SK-N-SH (cell line): Measurements from ENCODE around the gene CNOT11. TPM values are rescaled to one million over a fixed set of nuclear protein-coding genes. Genes with fewer than 3 reads are reported as not detected.

Experiments used
- CTCF ChIA-PET: fragments of 300-600, 350-600 bp; formaldehyde crosslinking; extraction: SDS; loops from one replicate; lab custom pipeline; 2021; lab: Yijun Ruan, JAX
- POLR2A ChIA-PET: fragments of 350-600 bp; sonication (Branson Sonifier 250); formaldehyde crosslinking; extraction: SDS; loops from one replicate; lab custom pipeline; 2020; ENCODE audit warnings: antibody characterized with exemption, inconsistent platforms; lab: Yijun Ruan, JAX
- DNase-seq: peaks from one replicate; pipeline ENCODE4 v3.0.0; 2012
- H2AFZ ChIP-seq: fragments of 200-600 bp; sonication (generic); 2 replicates; pipeline ENCODE4 v1.8.1; 2016; ENCODE audit warnings: antibody characterized with exemption, mild to moderate bottlenecking, low read depth
- H3F3A ChIP-seq: fragments of 200-600 bp; sonication (generic); replicated peaks from 2 replicates; pipeline ENCODE3; 2016; ENCODE audit warnings: antibody characterized with exemption, mild to moderate bottlenecking; ENCODE audit not compliant: insufficient read depth
- H3K27ac ChIP-seq, 2 experiments: fragments of 200-500 bp in 1 of 2; fragments of 200-600 bp in 1 of 2; sonication (Bioruptor generic) in 1 of 2; sonication (generic), shearing (Covaris generic) in 1 of 2; 2 replicates each; pipeline versions ENCODE4 v1.5.1 to v1.6.1; 2014 to 2016; ENCODE audit warnings: low read depth in 2 of 2, inconsistent platforms in 1 of 2, low read length in 1 of 2, mild to moderate bottlenecking in 1 of 2, mixed read lengths in 1 of 2
- H3K27me3 ChIP-seq: fragments of 200-600 bp; sonication (generic), shearing (Covaris generic); 2 replicates; pipeline ENCODE4 v1.6.1; 2016; ENCODE audit warnings: mixed run types; ENCODE audit not compliant: insufficient read depth
- H3K36me3 ChIP-seq, 2 experiments: fragments of 200-500 bp in 1 of 2; fragments of 200-600 bp in 1 of 2; sonication (Bioruptor generic) in 1 of 2; sonication (generic) in 1 of 2; replicated peaks in 1 of 2; 2 replicates each; pipeline versions ENCODE3 to v1.5.1; 2014 to 2016; ENCODE audit warnings: low read length in 1 of 2, mild to moderate bottlenecking in 1 of 2; ENCODE audit not compliant: insufficient read depth in 2 of 2, control insufficient read depth in 1 of 2
- H3K4me1 ChIP-seq, 2 experiments: fragments of 200-500 bp in 1 of 2; fragments of 200-600 bp in 1 of 2; sonication (Bioruptor generic) in 1 of 2; sonication (generic), shearing (Covaris generic) in 1 of 2; 2 replicates each; pipeline versions ENCODE4 v1.5.1 to v1.6.1; 2014 to 2016; ENCODE audit warnings: low read depth in 1 of 2, low read length in 1 of 2, mixed run types in 1 of 2; ENCODE audit not compliant: insufficient read depth in 2 of 2, control insufficient read depth in 1 of 2
- H3K4me2 ChIP-seq: fragments of 200-600 bp; sonication (generic), shearing (Covaris generic); 2 replicates; pipeline ENCODE4 v1.6.1; 2017; ENCODE audit warnings: mixed run types
- H3K4me3 ChIP-seq, 2 experiments: fragments of 200-500 bp in 1 of 2; fragments of 200-600 bp in 1 of 2; sonication (Bioruptor generic) in 1 of 2; sonication (generic), shearing (Covaris generic) in 1 of 2; 2 replicates each; pipeline versions ENCODE4 v1.5.1 to v1.8.1; 2014 to 2016; ENCODE audit warnings: low read depth in 2 of 2, inconsistent platforms in 1 of 2, low read length in 1 of 2, mild to moderate bottlenecking in 1 of 2, mixed read lengths in 1 of 2, moderate library complexity in 1 of 2
- H3K79me2 ChIP-seq: fragments of 200-600 bp; sonication (generic); 2 replicates; pipeline ENCODE4 v1.8.1; 2017; ENCODE audit warnings: mild to moderate bottlenecking; ENCODE audit not compliant: insufficient read depth
- H3K9ac ChIP-seq: fragments of 200-600 bp; sonication (generic); 2 replicates; pipeline ENCODE4 v1.6.1; 2017; ENCODE audit warnings: mixed run types
- H3K9me2 ChIP-seq: fragments of 200-600 bp; sonication (generic); 2 replicates; pipeline ENCODE4 v1.6.1; 2017; ENCODE audit warnings: mixed run types
- H3K9me3 ChIP-seq: fragments of 200-600 bp; sonication (generic); 2 replicates; pipeline ENCODE4 v1.6.1; 2017; ENCODE audit warnings: mixed run types, mild to moderate bottlenecking, moderate library complexity
- H4K20me1 ChIP-seq: fragments of 200-600 bp; sonication (generic); 2 replicates; pipeline ENCODE4 v1.6.1; 2017; ENCODE audit warnings: mild to moderate bottlenecking, mixed run types; ENCODE audit not compliant: insufficient read depth
- FOSL2 ChIP-seq: IDR thresholded peaks from 2 replicates; pipeline ENCODE4 v1.4.0; 2012; ENCODE audit warnings: low read depth, mild to moderate bottlenecking, moderate library complexity, borderline replicate concordance
- MXI1 ChIP-seq: IDR thresholded peaks from 2 replicates; pipeline ENCODE4 v1.6.1; 2012; ENCODE audit warnings: mild to moderate bottlenecking, low read depth, low read length, improper control_type of control experiment
- SIN3A ChIP-seq: IDR thresholded peaks from 2 replicates; pipeline ENCODE4 v1.6.1; 2012; ENCODE audit warnings: low read depth, mild to moderate bottlenecking, low read length, moderate library complexity, borderline replicate concordance
- WGBS: methylation state at CpG from one replicate; pipeline ENCODE4 v1.1.6; 2017; ENCODE audit warnings: low lambda C conversion rate; 5-methylcytosine and 5-hydroxymethylcytosine counted together
- polyA plus RNA-seq, 3 experiments: library from polyadenylated mRNA; depleted of rRNA; stranded (reverse); fragments of >200 nt; gene quantifications; 2 replicates each; pipeline ENCODE4 v1.2.3, GENCODE V29; 2012
- TF ChIP-seq, protein P1 (sequence below): IDR thresholded peaks from 2 replicates; pipeline ENCODE4 v1.4.0; 2012; ENCODE audit warnings: low read depth
- TF ChIP-seq, protein P2 (sequence below): IDR thresholded peaks from 2 replicates; pipeline ENCODE4 v1.6.1; 2012; ENCODE audit warnings: mild to moderate bottlenecking, low read depth, low read length, moderate library complexity
- TF ChIP-seq, protein P3 (sequence below): fragments of 150-350 bp; IDR thresholded peaks from 2 replicates; pipeline ENCODE4 v1.6.1; 2017; ENCODE audit warnings: antibody characterized with exemption, low read length, low read depth, borderline replicate concordance
- TF ChIP-seq, protein P4 (sequence below): IDR thresholded peaks from 2 replicates; pipeline ENCODE4 v1.4.0; 2012; ENCODE audit warnings: low read depth, borderline replicate concordance

CNOT11 gene
- polyA plus RNA-seq, 1 of the 3 experiments (the other 2 are of a cell fraction) = 38.4 TPM

DNA sequence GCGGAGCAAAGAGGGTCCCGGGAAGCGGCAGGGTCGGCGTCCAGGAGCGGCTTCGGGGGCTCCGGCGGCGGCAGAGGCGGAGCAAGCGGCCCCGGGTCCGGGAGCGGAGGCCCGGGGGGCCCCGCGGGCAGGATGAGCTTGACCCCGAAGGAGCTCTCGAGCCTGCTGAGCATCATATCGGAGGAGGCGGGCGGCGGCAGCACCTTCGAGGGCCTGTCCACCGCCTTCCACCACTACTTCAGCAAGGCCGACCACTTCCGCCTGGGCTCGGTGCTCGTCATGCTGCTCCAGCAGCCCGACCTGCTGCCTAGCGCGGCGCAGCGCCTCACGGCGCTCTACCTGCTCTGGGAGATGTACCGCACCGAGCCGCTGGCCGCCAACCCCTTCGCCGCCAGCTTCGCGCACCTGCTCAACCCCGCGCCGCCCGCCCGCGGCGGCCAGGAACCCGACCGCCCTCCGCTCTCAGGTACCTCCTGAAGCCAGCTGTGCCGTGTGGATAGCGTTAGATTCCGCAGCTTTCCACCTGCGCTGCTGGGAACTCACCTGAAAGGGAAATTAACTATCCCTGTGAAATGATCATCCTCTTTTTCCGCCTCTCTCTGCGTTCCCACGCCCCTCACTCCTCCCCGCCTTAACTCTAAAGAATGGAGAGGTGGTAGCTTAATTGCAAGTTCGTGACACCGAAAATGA, 472 bp downstream of the CNOT11 start:
- ChIA-PET CTCF (interaction anchor here (0.6 to 5.0 kb wide), 8 partner anchors 13 to 250 kb away, joined by 3 to 25 read pairs (median 4); no protein-coding TSS in a partner anchor), POLR2A (interaction anchor here (0.5 to 1.5 kb wide), 6 partner anchors 48 to 251 kb away, joined by 3 to 8 read pairs (median 3); partner anchors contain the start of genes RNF149, RPL31 and TBC1D8)
- Histone ChIP-seq H3K27me3 (no peaks in the 10 kb centered on the region), H3K9me3 (no peaks in the 10 kb centered on the region), H4K20me1 (peaks cover 12% of the 10 kb centered on the region; the same call in 1 of the 2 replicates), H3F3A (peaks cover 5% of the 10 kb centered on the region), H3K9ac (peak overlapping the region; percentile 96), H3K4me1 (peaks cover 4 to 18% of the 10 kb centered on the region in 2 experiments; a peak in 1 of 4 replicates), H3K36me3 (peaks cover 0 to 7% of the 10 kb centered on the region in 2 experiments), H3K4me3 (peak overlapping the region; percentile 79 to 100), H3K9me2 (no peaks in the 10 kb centered on the region), H2AFZ (peak overlapping the region; percentile 91), H3K4me2 (peak overlapping the region; percentile 91), H3K27ac (peak overlapping the region; percentile 79 to 86), H3K79me2 (peaks cover 54% of the 10 kb centered on the region)
- TF ChIP-seq, protein P1, sequence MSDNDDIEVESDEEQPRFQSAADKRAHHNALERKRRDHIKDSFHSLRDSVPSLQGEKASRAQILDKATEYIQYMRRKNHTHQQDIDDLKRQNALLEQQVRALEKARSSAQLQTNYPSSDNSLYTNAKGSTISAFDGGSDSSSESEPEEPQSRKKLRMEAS = no peak
- TF ChIP-seq, protein P2, sequence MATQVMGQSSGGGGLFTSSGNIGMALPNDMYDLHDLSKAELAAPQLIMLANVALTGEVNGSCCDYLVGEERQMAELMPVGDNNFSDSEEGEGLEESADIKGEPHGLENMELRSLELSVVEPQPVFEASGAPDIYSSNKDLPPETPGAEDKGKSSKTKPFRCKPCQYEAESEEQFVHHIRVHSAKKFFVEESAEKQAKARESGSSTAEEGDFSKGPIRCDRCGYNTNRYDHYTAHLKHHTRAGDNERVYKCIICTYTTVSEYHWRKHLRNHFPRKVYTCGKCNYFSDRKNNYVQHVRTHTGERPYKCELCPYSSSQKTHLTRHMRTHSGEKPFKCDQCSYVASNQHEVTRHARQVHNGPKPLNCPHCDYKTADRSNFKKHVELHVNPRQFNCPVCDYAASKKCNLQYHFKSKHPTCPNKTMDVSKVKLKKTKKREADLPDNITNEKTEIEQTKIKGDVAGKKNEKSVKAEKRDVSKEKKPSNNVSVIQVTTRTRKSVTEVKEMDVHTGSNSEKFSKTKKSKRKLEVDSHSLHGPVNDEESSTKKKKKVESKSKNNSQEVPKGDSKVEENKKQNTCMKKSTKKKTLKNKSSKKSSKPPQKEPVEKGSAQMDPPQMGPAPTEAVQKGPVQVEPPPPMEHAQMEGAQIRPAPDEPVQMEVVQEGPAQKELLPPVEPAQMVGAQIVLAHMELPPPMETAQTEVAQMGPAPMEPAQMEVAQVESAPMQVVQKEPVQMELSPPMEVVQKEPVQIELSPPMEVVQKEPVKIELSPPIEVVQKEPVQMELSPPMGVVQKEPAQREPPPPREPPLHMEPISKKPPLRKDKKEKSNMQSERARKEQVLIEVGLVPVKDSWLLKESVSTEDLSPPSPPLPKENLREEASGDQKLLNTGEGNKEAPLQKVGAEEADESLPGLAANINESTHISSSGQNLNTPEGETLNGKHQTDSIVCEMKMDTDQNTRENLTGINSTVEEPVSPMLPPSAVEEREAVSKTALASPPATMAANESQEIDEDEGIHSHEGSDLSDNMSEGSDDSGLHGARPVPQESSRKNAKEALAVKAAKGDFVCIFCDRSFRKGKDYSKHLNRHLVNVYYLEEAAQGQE = no peak
- TF ChIP-seq MXI1 (peak; percentile 12; the same call in 1 of the 2 replicates), SIN3A (peak; percentile 4; the same call in 1 of the 2 replicates), FOSL2 (no peak)
- TF ChIP-seq, protein P3, sequence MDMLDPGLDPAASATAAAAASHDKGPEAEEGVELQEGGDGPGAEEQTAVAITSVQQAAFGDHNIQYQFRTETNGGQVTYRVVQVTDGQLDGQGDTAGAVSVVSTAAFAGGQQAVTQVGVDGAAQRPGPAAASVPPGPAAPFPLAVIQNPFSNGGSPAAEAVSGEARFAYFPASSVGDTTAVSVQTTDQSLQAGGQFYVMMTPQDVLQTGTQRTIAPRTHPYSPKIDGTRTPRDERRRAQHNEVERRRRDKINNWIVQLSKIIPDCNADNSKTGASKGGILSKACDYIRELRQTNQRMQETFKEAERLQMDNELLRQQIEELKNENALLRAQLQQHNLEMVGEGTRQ = no peak
- TF ChIP-seq, protein P4, sequence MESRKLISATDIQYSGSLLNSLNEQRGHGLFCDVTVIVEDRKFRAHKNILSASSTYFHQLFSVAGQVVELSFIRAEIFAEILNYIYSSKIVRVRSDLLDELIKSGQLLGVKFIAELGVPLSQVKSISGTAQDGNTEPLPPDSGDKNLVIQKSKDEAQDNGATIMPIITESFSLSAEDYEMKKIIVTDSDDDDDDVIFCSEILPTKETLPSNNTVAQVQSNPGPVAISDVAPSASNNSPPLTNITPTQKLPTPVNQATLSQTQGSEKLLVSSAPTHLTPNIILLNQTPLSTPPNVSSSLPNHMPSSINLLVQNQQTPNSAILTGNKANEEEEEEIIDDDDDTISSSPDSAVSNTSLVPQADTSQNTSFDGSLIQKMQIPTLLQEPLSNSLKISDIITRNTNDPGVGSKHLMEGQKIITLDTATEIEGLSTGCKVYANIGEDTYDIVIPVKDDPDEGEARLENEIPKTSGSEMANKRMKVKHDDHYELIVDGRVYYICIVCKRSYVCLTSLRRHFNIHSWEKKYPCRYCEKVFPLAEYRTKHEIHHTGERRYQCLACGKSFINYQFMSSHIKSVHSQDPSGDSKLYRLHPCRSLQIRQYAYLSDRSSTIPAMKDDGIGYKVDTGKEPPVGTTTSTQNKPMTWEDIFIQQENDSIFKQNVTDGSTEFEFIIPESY = no peak
- DNase-seq = no peak
- under 1% methylated on average over 11 of the region's 65 CpGs for WGBS
